K562 (cell line): ENCODE measurements around the gene KATNAL2. TPM values are rescaled to one million over a fixed set of nuclear protein-coding genes. Genes with fewer than 3 reads are reported as not detected.

Experiments used
- ATAC-seq: fragments of 200-7000 bp; cut with Tn5 transposase; 3 replicates; pipeline ENCODE4 v1.9.1; 2020; ENCODE audit warnings: moderate library complexity
- BruUV-seq: library from RNA; stranded (reverse); fragments of 400-500 nt; replicated peaks from 2 replicates; lab custom pipeline; 2021; lab: Mats Ljungman, UMichigan
- CTCF ChIA-PET: fragments of 300-600 bp; formaldehyde crosslinking; extraction: SDS; loops from one replicate; lab custom pipeline; 2021; ENCODE audit warnings: low intra/inter-chr PET ratio; lab: Yijun Ruan, JAX
- POLR2A ChIA-PET: fragments of 300-600, 350-650 bp; sonication (Branson Sonifier 250); formaldehyde crosslinking; extraction: SDS; loops from one replicate; lab custom pipeline; 2021; ENCODE audit warnings: antibody characterized with exemption, inconsistent platforms; lab: Yijun Ruan, JAX
- DNase-seq, 4 experiments: peaks; one replicate each; pipeline versions ENCODE4 v3.0.0 to v3.0.0-alpha.2; 2011 to 2018; ENCODE audit warnings: low spot score in 3 of 4, mixed read lengths in 3 of 4; ENCODE audit errors: extremely low read depth in 1 of 4
- FAIRE-seq: peaks from 2 replicates; lab custom pipeline; 2011; peaks lifted over from hg19 to GRCh38; lab: Jason Lieb, UNC
- H2AFZ ChIP-seq: 2 replicates; pipeline ENCODE4 v1.6.0; 2011; ENCODE audit warnings: low read depth, low read length, control low read depth, inconsistent platforms
- H3K27ac ChIP-seq: fragments of 200-600 bp; 3 replicates; pipeline ENCODE4 v1.8.0; 2011; ENCODE audit warnings: low read depth, mild to moderate bottlenecking, control low read depth, inconsistent platforms, low read length, moderate library complexity, mixed read lengths; ENCODE audit errors: extremely low read depth
- H3K27me3 ChIP-seq, 2 experiments: fragments of 300-600 bp in 1 of 2; 2 replicates in 1 of 2; 3 replicates in 1 of 2; pipeline versions ENCODE4 v1.6.0 to v1.8.0; 2011; ENCODE audit warnings: inconsistent platforms in 2 of 2, low read length in 2 of 2, mild to moderate bottlenecking in 1 of 2, mixed read lengths in 1 of 2, moderate library complexity in 1 of 2; ENCODE audit not compliant: control insufficient read depth in 2 of 2, insufficient read depth in 2 of 2
- H3K36me3 ChIP-seq: fragments of 300-600 bp; 3 replicates; pipeline ENCODE4 v1.8.0; 2011; ENCODE audit warnings: mild to moderate bottlenecking, low read length, inconsistent platforms; ENCODE audit not compliant: control insufficient read depth, insufficient read depth
- H3K4me1 ChIP-seq, 2 experiments: fragments of 200-600 bp in 1 of 2; replicated peaks in 1 of 2; 2 replicates in 1 of 2; 3 replicates in 1 of 2; pipeline versions ENCODE4 v1.5.1 to v1.8.0; 2011; ENCODE audit warnings: inconsistent platforms in 2 of 2, low read length in 2 of 2, mild to moderate bottlenecking in 1 of 2, mixed read lengths in 1 of 2, moderate library complexity in 1 of 2; ENCODE audit not compliant: control insufficient read depth in 2 of 2, insufficient read depth in 2 of 2
- H3K4me2 ChIP-seq: 2 replicates; pipeline ENCODE4 v1.6.1; 2011; ENCODE audit warnings: low read length, control low read depth, inconsistent platforms, mixed read lengths; ENCODE audit not compliant: insufficient read depth
- H3K4me3 ChIP-seq: fragments of 200-600 bp; sonication (generic), shearing (Covaris generic); 2 replicates; pipeline ENCODE4 v1.5.1; 2016; ENCODE audit warnings: control low read depth, inconsistent platforms
- H3K79me2 ChIP-seq: fragments of 200-600 bp; 3 replicates; pipeline ENCODE4 v1.8.0; 2011; ENCODE audit warnings: low read length, inconsistent platforms; ENCODE audit not compliant: control insufficient read depth, insufficient read depth
- H3K9ac ChIP-seq, 2 experiments: 2 replicates each; pipeline versions ENCODE4 v1.6.0 to v1.6.1; 2011; ENCODE audit warnings: low read depth in 2 of 2, low read length in 2 of 2, control low read depth in 1 of 2, inconsistent platforms in 1 of 2, mild to moderate bottlenecking in 1 of 2, mixed read lengths in 1 of 2; ENCODE audit not compliant: insufficient read depth in 1 of 2
- H3K9me1 ChIP-seq: one replicate; pipeline ENCODE4 v1.6.0; 2011; ENCODE audit warnings: inconsistent platforms, mild to moderate bottlenecking, low read length, moderate library complexity; ENCODE audit not compliant: control insufficient read depth, insufficient read depth
- H3K9me3 ChIP-seq: replicated peaks from 2 replicates; pipeline ENCODE4 v1.5.1; 2011; ENCODE audit warnings: low read depth, low read length, inconsistent platforms; ENCODE audit not compliant: control insufficient read depth, insufficient read depth
- H4K20me1 ChIP-seq: replicated peaks from 2 replicates; pipeline ENCODE4 v1.6.1; 2011; ENCODE audit warnings: low read length, inconsistent platforms, mixed read lengths; ENCODE audit not compliant: control insufficient read depth, insufficient read depth
- BRD9 ChIP-seq: fragments of 450-650 bp; IDR thresholded peaks from 2 replicates; pipeline ENCODE4 v1.6.1; 2018; ENCODE audit warnings: low read depth; ENCODE audit not compliant: partially characterized antibody
- COPS2 ChIP-seq: fragments of 450-650 bp; conservative IDR thresholded peaks from 2 replicates; pipeline ENCODE4 v1.6.1; 2016; ENCODE audit warnings: mild to moderate bottlenecking, moderate library complexity
- CTBP1 ChIP-seq: fragments of 450-650 bp; IDR thresholded peaks from 2 replicates; pipeline ENCODE4 v1.6.1; 2016; ENCODE audit warnings: borderline replicate concordance
- E2F8 ChIP-seq: fragments of 450-650 bp; IDR thresholded peaks from 2 replicates; pipeline ENCODE4 v1.7.1; 2018; ENCODE audit warnings: mild to moderate bottlenecking, low read depth; ENCODE audit not compliant: partially characterized antibody
- HMGN3 ChIP-seq: IDR thresholded peaks from 2 replicates; pipeline ENCODE4 v1.6.1; 2011; ENCODE audit warnings: borderline replicate concordance, low read depth, mild to moderate bottlenecking, mixed read lengths, low read length; ENCODE audit not compliant: insufficient read length; ENCODE audit errors: extremely low read depth
- HSF4 ChIP-seq: fragments of 250-450 bp; sonication (Bioruptor Pico); IDR thresholded peaks from 2 replicates; pipeline ENCODE4 v2.1.2; 2022; ENCODE audit warnings: mild to moderate bottlenecking, moderate library complexity, borderline replicate concordance
- KAT7 ChIP-seq: sonication (generic); formaldehyde crosslinking; IDR thresholded peaks from 2 replicates; pipeline ENCODE4 v1.8.0; 2022; ENCODE audit warnings: missing genetic modification reagents, mild to moderate bottlenecking, borderline replicate concordance
- SIX5 ChIP-seq, 2 experiments: IDR thresholded peaks; 2 replicates each; pipeline ENCODE4 v1.6.1; 2011; ENCODE audit warnings: low read length in 2 of 2, borderline replicate concordance in 1 of 2, low read depth in 1 of 2, mild to moderate bottlenecking in 1 of 2, moderate library complexity in 1 of 2; ENCODE audit not compliant: insufficient read depth in 1 of 2
- TCF7L2 ChIP-seq: fragments of 150-350 bp; IDR thresholded peaks from 2 replicates; pipeline ENCODE4 v1.6.1; 2016; ENCODE audit warnings: low read depth, mild to moderate bottlenecking, low read length, moderate library complexity
- ZNF12 ChIP-seq: sonication (generic); formaldehyde crosslinking; IDR thresholded peaks from 2 replicates; pipeline ENCODE4 v1.4.0; 2020; ENCODE audit warnings: mild to moderate bottlenecking, missing genetic modification reagents
- ZNF146 ChIP-seq: IDR thresholded peaks from one replicate; pipeline ENCODE4 v1.6.1; 2018; ENCODE audit warnings: missing compliant biosample characterization; ENCODE audit not compliant: unreplicated experiment
- ZNF280A ChIP-seq: fragments of 450-650 bp; IDR thresholded peaks from 2 replicates; pipeline ENCODE4 v1.6.1; 2018; ENCODE audit warnings: mild to moderate bottlenecking, low read depth; ENCODE audit not compliant: partially characterized antibody
- ZNF347 ChIP-seq: fragments of 450-650 bp; formaldehyde crosslinking; IDR thresholded peaks from 2 replicates; pipeline ENCODE4 v1.4.0; 2020; ENCODE audit warnings: low read depth, mild to moderate bottlenecking, moderate library complexity
- ZNF655 ChIP-seq: fragments of 250-450 bp; sonication (Bioruptor Pico); IDR thresholded peaks from 2 replicates; pipeline ENCODE4 v1.5.0; 2021
- ZNF740 ChIP-seq, 3 experiments: fragments of 200-800 bp in 1 of 3; sonication (Bioruptor generic) in 1 of 3; sonication (generic) in 1 of 3; formaldehyde crosslinking in 1 of 3; IDR thresholded peaks; 2 replicates each; pipeline versions ENCODE4 v1.6.1 to v1.8.0; 2016 to 2022; ENCODE audit warnings: mild to moderate bottlenecking in 2 of 3, missing compliant biosample characterization in 2 of 3, missing genetic modification characterization in 2 of 3, missing genetic modification reagents in 1 of 3
- ZZZ3 ChIP-seq: fragments of 450-650 bp; IDR thresholded peaks from 2 replicates; pipeline ENCODE4 v1.6.1; 2016; ENCODE audit warnings: antibody characterized with exemption, mild to moderate bottlenecking, moderate library complexity
- WGBS: fragments of 100-300 bp; shearing (Covaris generic); methylation state at CpG from one replicate; pipeline ENCODE4 v1.1.6; 2016; ENCODE audit warnings: low coverage, mixed read lengths; ENCODE audit not compliant: insufficient coverage; ENCODE audit errors: missing lambda C conversion rate; 5-methylcytosine and 5-hydroxymethylcytosine counted together
- in situ Hi-C: fragments of 300-500 bp; cut with MboI; formaldehyde crosslinking; loops from 4 replicates; pipeline ENCODE4 v1.15.0; 2018; ENCODE audit warnings: inconsistent platforms, mixed read lengths
- intact Hi-C: fragments of 100-400 bp; cut with micrococcal nuclease; formaldehyde crosslinking; loops from 2 replicates; pipeline ENCODE4 v1.14.2; 2022
- polyA plus RNA-seq, 8 experiments: library from polyadenylated mRNA; depleted of rRNA in 4 of 8; stranded (reverse) in 5 of 8; unstranded in 3 of 8; fragments of >200 nt; fragmentation: Nextera tagmentation in 2 of 8; fragmentation: Illumina TruSeq in 1 of 8; extraction: Ambion mirVana in 2 of 8; extraction: Trizol in 1 of 8; gene quantifications; 2 replicates each; pipeline versions ENCODE4 v1.2.1 to v1.2.3, GENCODE V29; 2011 to 2014; ENCODE audit warnings: inconsistent platforms in 1 of 8, missing spikeins in 1 of 8
- total RNA-seq, 7 experiments: library from RNA; depleted of rRNA in 6 of 7; stranded (reverse); fragments of >200 nt in 6 of 7; fragmentation: Illumina TruSeq in 2 of 7; extraction: Trizol in 2 of 7; gene quantifications; 2 replicates each; pipeline versions ENCODE4 v1.2.1 to v1.2.3, GENCODE V29; 2011 to 2021; ENCODE audit warnings: low replicate concordance in 1 of 7

KATNAL2 gene
- total and polyA plus RNA-seq, 9 of the 15 experiments (the other 6 are each of a cell fraction or from before 2014, with no cell fraction given), result 0.08 to 1.2 (median 0.48) TPM

- ATAC-seq (no peak), FAIRE-seq (no peak), DNase-seq (no peak)
- Histone ChIP-seq H3K27me3 (no peaks in the 10 kb centered on the region), H3K4me2 (no peak overlapping the region), H2AFZ (no peak overlapping the region), H4K20me1 (peaks cover 4% of the 10 kb centered on the region; the same call in 1 of the 2 replicates), H3K4me1 (peaks cover 7 to 20% of the 10 kb centered on the region in 2 experiments; a peak in 4 of 5 replicates), H3K4me3 (no peak overlapping the region), H3K9me1 (no peaks in the 10 kb centered on the region), H3K27ac (no peak overlapping the region), H3K79me2 (peaks cover 88% of the 10 kb centered on the region), H3K9me3 (no peaks in the 10 kb centered on the region), H3K9ac (no peak overlapping the region), H3K36me3 (peaks cover 6% of the 10 kb centered on the region; the same call in 2 of the 3 replicates)
- 72% methylated on average over 3 of the region's 3 CpGs for WGBS
- no TSS peak for BruUV-seq
- ChIA-PET POLR2A (no interaction called here), CTCF (no interaction called here)
- intact Hi-C loops (no loop called here), in situ Hi-C loops (no loop called here)
- no peak for TF ChIP-seq BRD9
- TF ChIP-seq TCF7L2, result no peak
- no peak for TF ChIP-seq HMGN3
- no peak for TF ChIP-seq ZZZ3
- no peak for TF ChIP-seq SIX5 (IDR thresholded peaks at IDR 0.05; ENCODE audit: borderline replicate concordance in 1 of 2, insufficient read depth in 1 of 2, low read depth in 1 of 2, low read length in 2 of 2)
- TF ChIP-seq ZNF740 (CRISPR knock-in tag; IDR thresholded peaks at IDR 0.05), result no peak
- no peak for TF ChIP-seq ZNF740 (tag; IDR thresholded peaks at IDR 0.05)
- no peak for TF ChIP-seq ZNF655
- no peak for TF ChIP-seq ZNF146 (CRISPR knock-in tag)
- no peak for TF ChIP-seq CTBP1
- no peak for TF ChIP-seq ZNF347 (CRISPR knock-in tag)
- no peak for TF ChIP-seq E2F8
- TF ChIP-seq ZNF280A, result no peak
- TF ChIP-seq KAT7 (CRISPR knock-in tag), result no peak
- TF ChIP-seq HSF4 (CRISPR knock-in tag), result no peak
- TF ChIP-seq COPS2, result no peak
- TF ChIP-seq ZNF12 (CRISPR knock-in tag), result no peak
These were observed 228.8 kb downstream of the KATNAL2 start for GRCh38 chr18:47146206-47146605.
